Aorta (tissue), 5 donors: ENCODE data around the gene TSPEAR. TPM values are rescaled to one million over a fixed set of nuclear protein-coding genes. Genes with fewer than 3 reads are reported as not detected.

Experiments used
- ATAC-seq: fragments of 200-7000 bp; cut with Tn5 transposase; one replicate; pipeline ENCODE4 v1.9.1; 2022; ENCODE audit warnings: moderate library complexity; ENCODE audit not compliant: low FRiP score
- DNase-seq, 2 donors: peaks; one replicate each; pipeline ENCODE4 v3.0.0-alpha.2; 2020
- H3K27ac ChIP-seq, 2 donors: one replicate each; pipeline ENCODE4 v1.5.1; 2013; ENCODE audit warnings: low read length in 2 of 2, mild to moderate bottlenecking in 2 of 2, moderate library complexity in 2 of 2, control low read depth in 1 of 2, inconsistent platforms in 1 of 2, low read depth in 1 of 2
- H3K27me3 ChIP-seq, 2 donors: one replicate each; pipeline ENCODE4 v1.6.1; 2013; ENCODE audit warnings: control low read depth in 1 of 2, low read length in 1 of 2, mild to moderate bottlenecking in 1 of 2, moderate library complexity in 1 of 2; ENCODE audit not compliant: insufficient read depth in 2 of 2, control insufficient read depth in 1 of 2
- H3K36me3 ChIP-seq, 2 donors: one replicate each; pipeline ENCODE4 v1.6.1; 2013; ENCODE audit warnings: control low read depth in 1 of 2, low read length in 1 of 2, mild to moderate bottlenecking in 1 of 2; ENCODE audit not compliant: insufficient read depth in 2 of 2, control insufficient read depth in 1 of 2
- H3K4me1 ChIP-seq, 2 donors: one replicate each; pipeline ENCODE4 v1.6.1; 2013; ENCODE audit warnings: low read length in 2 of 2, control low read depth in 1 of 2, mild to moderate bottlenecking in 1 of 2, moderate library complexity in 1 of 2; ENCODE audit not compliant: insufficient read depth in 2 of 2, control insufficient read depth in 1 of 2
- H3K4me3 ChIP-seq, 2 donors: one replicate each; pipeline ENCODE4 v1.5.1; 2013; ENCODE audit warnings: low read length in 2 of 2, control low read depth in 1 of 2, mild to moderate bottlenecking in 1 of 2
- H3K9me3 ChIP-seq: one replicate; pipeline ENCODE4 v1.6.1; 2013; ENCODE audit warnings: mild to moderate bottlenecking, low read length; ENCODE audit not compliant: control insufficient read depth
- WGBS, 2 donors: extraction: QIAGEN DNeasy Blood & Tissue Kit; methylation state at CpG; one replicate each; pipeline ENCODE4 v1.1.7; 2013; 5-methylcytosine and 5-hydroxymethylcytosine counted together
- intact Hi-C, 2 donors: fragments of 100-400 bp; cut with DNase I; formaldehyde crosslinking; loops; one replicate each; pipeline versions ENCODE4 v1.14.2 to v1.15.0; 2022
- polyA plus RNA-seq, 2 donors: library from polyadenylated mRNA; stranded (reverse); fragments of 200-250 nt; gene quantifications; one replicate each; pipeline ENCODE4 v1.2.3, GENCODE V29; 2013
- total RNA-seq, 2 donors: library from RNA; stranded (reverse); fragmentation: NEBNext Ultra II Directional; extraction: Animal tissue kit (Norgen Biotek cat#: 25700); gene quantifications; one replicate each; pipeline ENCODE4 v1.2.1, GENCODE V29; 2021
- donor health status: healthy with polysubstance abuse.
- donor health status: Bipolar disorder and iron deficiency.
- donor health status: DM: no; HTN: no; CAD: no.
- donor health status: DM: no; HTN: no; CAD: no.
- donor health status: DM: yes; HTN: yes; CAD: no.

TSPEAR gene
- total and polyA plus RNA-seq, 4 donors = not detected

DNA sequence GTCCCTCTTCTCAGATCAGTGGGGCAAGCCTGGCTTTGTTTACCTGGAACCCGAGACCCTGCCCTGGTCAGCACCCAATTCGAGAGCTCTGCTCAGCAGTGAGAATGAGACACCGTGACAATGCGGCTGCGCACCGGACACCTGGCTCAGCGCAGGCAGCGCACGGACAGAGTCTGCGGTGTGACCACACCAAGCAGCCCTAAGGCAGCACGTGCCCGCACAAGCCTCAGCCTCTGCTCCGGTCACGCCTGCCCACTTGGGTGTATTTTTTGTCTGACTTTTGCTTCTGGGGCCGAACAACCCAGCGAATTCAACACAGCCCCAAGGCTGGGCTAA is 94.8 kb downstream of the TSPEAR start:
- Histone ChIP-seq H3K27me3 (no peaks in the 10 kb centered on the region), H3K36me3 (no peaks in the 10 kb centered on the region), H3K9me3 (no peaks in the 10 kb centered on the region), H3K4me1 (no peaks in the 10 kb centered on the region), H3K4me3 (no peak overlapping the region), H3K27ac (no peak overlapping the region)
- no peak for DNase-seq
- intact Hi-C loops = no loop called here
- 84 to 85% methylated on average over 16 of the region's 16 CpGs for WGBS, 2 donors
- no peak for ATAC-seq

- intact Hi-C loops = no loop called here
- WGBS, 2 donors = 82 to 83% methylated on average over 17 of the region's 17 CpGs
- DNase-seq = peak in 1 of 2 donors; percentile 38
- no peak for ATAC-seq
- Histone ChIP-seq H3K9me3 (no peaks in the 10 kb centered on the region), H3K36me3 (no peaks in the 10 kb centered on the region), H3K4me3 (no peak overlapping the region), H3K27ac (no peak overlapping the region), H3K27me3 (no peaks in the 10 kb centered on the region), H3K4me1 (no peaks in the 10 kb centered on the region)
Measured at GRCh38 chr21:44615911-44616590, 95.3 kb downstream of the TSPEAR start.

- Histone ChIP-seq H3K4me1 (no peaks in the 10 kb centered on the region), H3K9me3 (peaks cover 1% of the 10 kb centered on the region), H3K4me3 (no peak overlapping the region), H3K27ac (no peak overlapping the region), H3K36me3 (no peaks in the 10 kb centered on the region), H3K27me3 (no peaks in the 10 kb centered on the region)
- intact Hi-C loops = no loop called here
- DNase-seq = no peak
- no peak for ATAC-seq
- 86 to 88% methylated on average over 8 of the region's 8 CpGs for WGBS, 2 donors
Measured at GRCh38 chr21:44615466-44615865, 95.9 kb downstream of the TSPEAR start.

GRCh38 chr21:44614961-44615391 is 96.4 kb downstream of the TSPEAR start:
- intact Hi-C loops = no loop called here
- Histone ChIP-seq H3K36me3 (no peaks in the 10 kb centered on the region), H3K27me3 (no peaks in the 10 kb centered on the region), H3K4me1 (no peaks in the 10 kb centered on the region), H3K27ac (no peak overlapping the region), H3K4me3 (no peak overlapping the region), H3K9me3 (peaks cover 3% of the 10 kb centered on the region)
- DNase-seq = no peak
- ATAC-seq = no peak
- 93% methylated on average over 28 of the region's 28 CpGs for WGBS, 2 donors

DNA sequence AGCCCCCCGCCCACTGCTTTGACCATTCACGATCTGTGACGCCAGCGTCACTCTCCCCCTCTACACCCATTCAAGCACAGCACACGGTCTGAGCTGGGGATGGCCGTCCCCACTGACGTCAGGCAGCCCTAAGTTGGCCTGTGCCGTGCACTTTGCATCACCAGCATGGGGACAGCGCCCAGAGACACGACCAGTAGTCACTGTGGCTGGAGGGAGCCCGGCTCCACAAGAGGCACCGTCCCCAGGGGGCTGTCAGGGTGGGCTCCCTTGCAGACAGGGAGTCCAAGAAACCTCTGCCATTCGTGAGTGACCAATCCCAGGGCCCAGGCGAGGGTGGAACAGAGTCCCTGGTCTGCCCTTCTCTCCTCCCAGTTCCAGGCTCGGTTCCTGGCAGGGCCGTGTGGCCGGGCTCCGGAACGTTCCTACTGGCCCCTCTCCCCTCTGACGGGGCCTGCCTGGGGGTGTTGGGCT is 97.2 kb downstream of the TSPEAR start:
- no peaks in the 10 kb centered on the region for H3K27me3 ChIP-seq
- H3K36me3 ChIP-seq = no peaks in the 10 kb centered on the region
- H3K27ac ChIP-seq = no peak overlapping the region
- DNase-seq (no peak), ATAC-seq (no peak)
- WGBS, 2 donors = 87% methylated on average over 20 of the region's 20 CpGs
- intact Hi-C loops = no loop called here
- no peak overlapping the region for H3K4me3 ChIP-seq
- peaks cover 3% of the 10 kb centered on the region for H3K9me3 ChIP-seq
- H3K4me1 ChIP-seq = no peaks in the 10 kb centered on the region

GRCh38 chr21:44613386-44614155 is 97.8 kb downstream of the TSPEAR start:
- no peaks in the 10 kb centered on the region for H3K27me3 ChIP-seq
- intact Hi-C loops = no loop called here
- no peak for ATAC-seq
- no peak for DNase-seq
- no peaks in the 10 kb centered on the region for H3K36me3 ChIP-seq
- H3K4me3 ChIP-seq = no peak overlapping the region
- no peak overlapping the region for H3K27ac ChIP-seq
- H3K9me3 ChIP-seq = peaks cover 3% of the 10 kb centered on the region
- 90 to 92% methylated on average over 26 of the region's 26 CpGs for WGBS, 2 donors
- no peaks in the 10 kb centered on the region for H3K4me1 ChIP-seq

GRCh38 chr21:44612669-44613229 is 98.6 kb downstream of the TSPEAR start:
- ATAC-seq = no peak
- Histone ChIP-seq H3K4me3 (no peak overlapping the region), H3K36me3 (no peaks in the 10 kb centered on the region), H3K27me3 (no peaks in the 10 kb centered on the region), H3K4me1 (no peaks in the 10 kb centered on the region), H3K27ac (no peak overlapping the region), H3K9me3 (peaks cover 3% of the 10 kb centered on the region)
- intact Hi-C loops = no loop called here
- no peak for DNase-seq
- WGBS, 2 donors = 86 to 93% methylated on average over 12 to 13 of the region's 13 CpGs

GRCh38 chr21:44612029-44612486 is 99.3 kb downstream of the TSPEAR start, which contains the start of gene KRTAP10-8:
Gene KRTAP10-8 (plus strand): TSS chr21:44612079. CDS start chr21:44612101, 22 bp downstream.
- no peaks in the 10 kb centered on the region for H3K27me3 ChIP-seq
- no peaks in the 10 kb centered on the region for H3K4me1 ChIP-seq
- 93 to 95% methylated on average over 8 of the region's 8 CpGs for WGBS, 2 donors
- no peak within 1 kb of the TSS for H3K4me3 ChIP-seq
- intact Hi-C loops = no loop called here
- H3K36me3 ChIP-seq = no peaks in the 10 kb centered on the region
- peaks cover 3% of the 10 kb centered on the region for H3K9me3 ChIP-seq
- no peak for ATAC-seq
- peak in 1 of 2 donors; percentile 35 for DNase-seq
- H3K27ac ChIP-seq = no peak within 1 kb of the TSS
